Measurements from ENCODE around the gene MAP3K9. TPM values are rescaled to one million over a fixed set of nuclear protein-coding genes. Genes with fewer than 3 reads are reported as not detected.

The MAP3K9 gene
- total and polyA plus RNA-seq, 2 of the 8 experiments (the other 6 are each of a cell fraction or from before 2014, with no cell fraction given) = 9.8 to 24.7 TPM

DNA sequence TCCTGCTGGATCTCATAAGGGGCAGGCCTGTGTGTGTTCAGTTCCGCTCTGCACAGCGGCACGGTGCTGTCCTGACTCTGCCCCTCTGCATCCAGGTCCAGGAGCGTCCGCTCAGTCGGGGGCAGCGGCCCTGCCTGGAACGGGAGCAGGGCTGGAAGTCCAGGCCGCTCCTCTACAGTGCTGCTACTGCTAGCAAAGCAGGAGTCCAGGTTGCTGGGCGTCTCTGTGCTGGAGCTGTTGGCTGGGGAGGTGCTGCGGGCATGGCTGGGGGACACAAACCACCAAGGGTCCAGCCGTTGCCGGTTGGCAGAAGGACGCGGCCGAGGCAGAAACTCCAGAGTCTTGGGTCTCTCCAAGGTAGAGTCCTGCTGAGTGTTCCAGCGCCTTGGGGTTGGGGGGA, 78.9 kb downstream of the MAP3K9 start (continued):
- TF ChIP-seq, protein P1, sequence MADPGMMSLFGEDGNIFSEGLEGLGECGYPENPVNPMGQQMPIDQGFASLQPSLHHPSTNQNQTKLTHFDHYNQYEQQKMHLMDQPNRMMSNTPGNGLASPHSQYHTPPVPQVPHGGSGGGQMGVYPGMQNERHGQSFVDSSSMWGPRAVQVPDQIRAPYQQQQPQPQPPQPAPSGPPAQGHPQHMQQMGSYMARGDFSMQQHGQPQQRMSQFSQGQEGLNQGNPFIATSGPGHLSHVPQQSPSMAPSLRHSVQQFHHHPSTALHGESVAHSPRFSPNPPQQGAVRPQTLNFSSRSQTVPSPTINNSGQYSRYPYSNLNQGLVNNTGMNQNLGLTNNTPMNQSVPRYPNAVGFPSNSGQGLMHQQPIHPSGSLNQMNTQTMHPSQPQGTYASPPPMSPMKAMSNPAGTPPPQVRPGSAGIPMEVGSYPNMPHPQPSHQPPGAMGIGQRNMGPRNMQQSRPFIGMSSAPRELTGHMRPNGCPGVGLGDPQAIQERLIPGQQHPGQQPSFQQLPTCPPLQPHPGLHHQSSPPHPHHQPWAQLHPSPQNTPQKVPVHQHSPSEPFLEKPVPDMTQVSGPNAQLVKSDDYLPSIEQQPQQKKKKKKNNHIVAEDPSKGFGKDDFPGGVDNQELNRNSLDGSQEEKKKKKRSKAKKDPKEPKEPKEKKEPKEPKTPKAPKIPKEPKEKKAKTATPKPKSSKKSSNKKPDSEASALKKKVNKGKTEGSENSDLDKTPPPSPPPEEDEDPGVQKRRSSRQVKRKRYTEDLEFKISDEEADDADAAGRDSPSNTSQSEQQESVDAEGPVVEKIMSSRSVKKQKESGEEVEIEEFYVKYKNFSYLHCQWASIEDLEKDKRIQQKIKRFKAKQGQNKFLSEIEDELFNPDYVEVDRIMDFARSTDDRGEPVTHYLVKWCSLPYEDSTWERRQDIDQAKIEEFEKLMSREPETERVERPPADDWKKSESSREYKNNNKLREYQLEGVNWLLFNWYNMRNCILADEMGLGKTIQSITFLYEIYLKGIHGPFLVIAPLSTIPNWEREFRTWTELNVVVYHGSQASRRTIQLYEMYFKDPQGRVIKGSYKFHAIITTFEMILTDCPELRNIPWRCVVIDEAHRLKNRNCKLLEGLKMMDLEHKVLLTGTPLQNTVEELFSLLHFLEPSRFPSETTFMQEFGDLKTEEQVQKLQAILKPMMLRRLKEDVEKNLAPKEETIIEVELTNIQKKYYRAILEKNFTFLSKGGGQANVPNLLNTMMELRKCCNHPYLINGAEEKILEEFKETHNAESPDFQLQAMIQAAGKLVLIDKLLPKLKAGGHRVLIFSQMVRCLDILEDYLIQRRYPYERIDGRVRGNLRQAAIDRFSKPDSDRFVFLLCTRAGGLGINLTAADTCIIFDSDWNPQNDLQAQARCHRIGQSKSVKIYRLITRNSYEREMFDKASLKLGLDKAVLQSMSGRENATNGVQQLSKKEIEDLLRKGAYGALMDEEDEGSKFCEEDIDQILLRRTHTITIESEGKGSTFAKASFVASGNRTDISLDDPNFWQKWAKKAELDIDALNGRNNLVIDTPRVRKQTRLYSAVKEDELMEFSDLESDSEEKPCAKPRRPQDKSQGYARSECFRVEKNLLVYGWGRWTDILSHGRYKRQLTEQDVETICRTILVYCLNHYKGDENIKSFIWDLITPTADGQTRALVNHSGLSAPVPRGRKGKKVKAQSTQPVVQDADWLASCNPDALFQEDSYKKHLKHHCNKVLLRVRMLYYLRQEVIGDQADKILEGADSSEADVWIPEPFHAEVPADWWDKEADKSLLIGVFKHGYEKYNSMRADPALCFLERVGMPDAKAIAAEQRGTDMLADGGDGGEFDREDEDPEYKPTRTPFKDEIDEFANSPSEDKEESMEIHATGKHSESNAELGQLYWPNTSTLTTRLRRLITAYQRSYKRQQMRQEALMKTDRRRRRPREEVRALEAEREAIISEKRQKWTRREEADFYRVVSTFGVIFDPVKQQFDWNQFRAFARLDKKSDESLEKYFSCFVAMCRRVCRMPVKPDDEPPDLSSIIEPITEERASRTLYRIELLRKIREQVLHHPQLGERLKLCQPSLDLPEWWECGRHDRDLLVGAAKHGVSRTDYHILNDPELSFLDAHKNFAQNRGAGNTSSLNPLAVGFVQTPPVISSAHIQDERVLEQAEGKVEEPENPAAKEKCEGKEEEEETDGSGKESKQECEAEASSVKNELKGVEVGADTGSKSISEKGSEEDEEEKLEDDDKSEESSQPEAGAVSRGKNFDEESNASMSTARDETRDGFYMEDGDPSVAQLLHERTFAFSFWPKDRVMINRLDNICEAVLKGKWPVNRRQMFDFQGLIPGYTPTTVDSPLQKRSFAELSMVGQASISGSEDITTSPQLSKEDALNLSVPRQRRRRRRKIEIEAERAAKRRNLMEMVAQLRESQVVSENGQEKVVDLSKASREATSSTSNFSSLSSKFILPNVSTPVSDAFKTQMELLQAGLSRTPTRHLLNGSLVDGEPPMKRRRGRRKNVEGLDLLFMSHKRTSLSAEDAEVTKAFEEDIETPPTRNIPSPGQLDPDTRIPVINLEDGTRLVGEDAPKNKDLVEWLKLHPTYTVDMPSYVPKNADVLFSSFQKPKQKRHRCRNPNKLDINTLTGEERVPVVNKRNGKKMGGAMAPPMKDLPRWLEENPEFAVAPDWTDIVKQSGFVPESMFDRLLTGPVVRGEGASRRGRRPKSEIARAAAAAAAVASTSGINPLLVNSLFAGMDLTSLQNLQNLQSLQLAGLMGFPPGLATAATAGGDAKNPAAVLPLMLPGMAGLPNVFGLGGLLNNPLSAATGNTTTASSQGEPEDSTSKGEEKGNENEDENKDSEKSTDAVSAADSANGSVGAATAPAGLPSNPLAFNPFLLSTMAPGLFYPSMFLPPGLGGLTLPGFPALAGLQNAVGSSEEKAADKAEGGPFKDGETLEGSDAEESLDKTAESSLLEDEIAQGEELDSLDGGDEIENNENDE (IDR thresholded peaks at IDR 0.05; ENCODE audit: insufficient replicate concordance, low read length) = no peak
- TF ChIP-seq SUZ12 (IDR thresholded peaks at IDR 0.05; ENCODE audit: low read length) (no peak), SP1 (IDR thresholded peaks at IDR 0.05; ENCODE audit: low read depth, low read length) (no peak), SIRT6 (IDR thresholded peaks at IDR 0.05; ENCODE audit: low read length) (no peak), NANOG (IDR thresholded peaks at IDR 0.05; ENCODE audit: insufficient read depth, low read depth, low read length, poor library complexity, severe bottlenecking) (no peak), KDM4A (IDR thresholded peaks at IDR 0.05; ENCODE audit: low read depth, low read length, severe bottlenecking) (no peak), BACH1 (IDR thresholded peaks at IDR 0.05; ENCODE audit: low read length) (no peak)
- TF ChIP-seq, protein P2, sequence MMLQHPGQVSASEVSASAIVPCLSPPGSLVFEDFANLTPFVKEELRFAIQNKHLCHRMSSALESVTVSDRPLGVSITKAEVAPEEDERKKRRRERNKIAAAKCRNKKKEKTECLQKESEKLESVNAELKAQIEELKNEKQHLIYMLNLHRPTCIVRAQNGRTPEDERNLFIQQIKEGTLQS (IDR thresholded peaks at IDR 0.05; ENCODE audit: insufficient read depth, low read depth, low read length) = no peak
- TF ChIP-seq, protein P3, sequence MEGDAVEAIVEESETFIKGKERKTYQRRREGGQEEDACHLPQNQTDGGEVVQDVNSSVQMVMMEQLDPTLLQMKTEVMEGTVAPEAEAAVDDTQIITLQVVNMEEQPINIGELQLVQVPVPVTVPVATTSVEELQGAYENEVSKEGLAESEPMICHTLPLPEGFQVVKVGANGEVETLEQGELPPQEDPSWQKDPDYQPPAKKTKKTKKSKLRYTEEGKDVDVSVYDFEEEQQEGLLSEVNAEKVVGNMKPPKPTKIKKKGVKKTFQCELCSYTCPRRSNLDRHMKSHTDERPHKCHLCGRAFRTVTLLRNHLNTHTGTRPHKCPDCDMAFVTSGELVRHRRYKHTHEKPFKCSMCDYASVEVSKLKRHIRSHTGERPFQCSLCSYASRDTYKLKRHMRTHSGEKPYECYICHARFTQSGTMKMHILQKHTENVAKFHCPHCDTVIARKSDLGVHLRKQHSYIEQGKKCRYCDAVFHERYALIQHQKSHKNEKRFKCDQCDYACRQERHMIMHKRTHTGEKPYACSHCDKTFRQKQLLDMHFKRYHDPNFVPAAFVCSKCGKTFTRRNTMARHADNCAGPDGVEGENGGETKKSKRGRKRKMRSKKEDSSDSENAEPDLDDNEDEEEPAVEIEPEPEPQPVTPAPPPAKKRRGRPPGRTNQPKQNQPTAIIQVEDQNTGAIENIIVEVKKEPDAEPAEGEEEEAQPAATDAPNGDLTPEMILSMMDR (IDR thresholded peaks at IDR 0.05; ENCODE audit: control extremely low read depth in 1 of 3, insufficient read depth in 1 of 3, low read depth in 1 of 3, low read length in 3 of 3) = no peak

Data from H1 (cell line).